Measurements from ENCODE around the gene CIROP. TPM values are rescaled to one million over a fixed set of nuclear protein-coding genes. Genes with fewer than 3 reads are reported as not detected.

CIROP gene
- total and polyA plus RNA-seq, 9 of the 15 experiments (the other 6 are each of a cell fraction or from before 2014, with no cell fraction given) = not detected

DNA sequence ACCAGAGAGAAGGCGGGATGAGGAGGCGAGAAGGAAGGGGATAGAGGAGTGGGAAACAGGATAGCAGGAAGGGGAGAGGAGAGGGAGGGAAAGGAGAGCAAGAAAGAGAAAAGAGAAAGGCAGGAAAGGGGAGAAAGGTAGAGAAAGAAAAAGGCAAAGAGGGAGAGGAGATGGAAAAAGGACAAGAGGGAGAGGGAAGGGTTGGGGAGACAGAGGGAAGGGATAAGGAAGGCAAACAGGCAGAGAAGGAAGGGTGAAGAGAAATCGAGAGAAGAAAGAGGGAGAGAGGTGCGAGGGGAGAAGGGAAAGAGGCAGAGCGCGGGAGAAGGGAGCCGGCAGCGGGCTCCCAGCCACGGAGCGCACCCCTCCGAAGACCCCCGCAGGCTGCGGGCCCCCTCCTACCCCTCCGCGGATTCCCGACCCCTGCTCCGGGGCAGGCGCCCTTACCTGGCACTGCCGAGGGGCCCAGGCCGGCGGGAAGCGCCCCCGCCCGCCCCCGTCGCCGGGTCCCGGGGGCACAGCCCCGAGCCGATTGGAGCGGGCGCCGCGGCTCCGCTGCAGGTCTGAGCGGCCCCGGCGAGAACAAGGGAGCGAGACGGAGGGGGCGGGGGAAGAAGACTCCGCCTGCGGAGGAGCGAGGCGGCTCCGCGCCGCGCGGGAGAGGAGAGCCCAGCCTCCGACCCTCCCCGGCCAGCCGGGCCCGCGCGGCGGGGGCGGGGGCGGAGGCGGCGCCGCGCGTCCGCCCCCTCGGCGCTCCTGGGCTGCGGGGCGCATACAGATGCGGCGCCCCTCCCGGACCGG is 47.6 kb downstream of the CIROP start, which contains the start of gene CDH24 (continued):
- TF ChIP-seq, protein P1, sequence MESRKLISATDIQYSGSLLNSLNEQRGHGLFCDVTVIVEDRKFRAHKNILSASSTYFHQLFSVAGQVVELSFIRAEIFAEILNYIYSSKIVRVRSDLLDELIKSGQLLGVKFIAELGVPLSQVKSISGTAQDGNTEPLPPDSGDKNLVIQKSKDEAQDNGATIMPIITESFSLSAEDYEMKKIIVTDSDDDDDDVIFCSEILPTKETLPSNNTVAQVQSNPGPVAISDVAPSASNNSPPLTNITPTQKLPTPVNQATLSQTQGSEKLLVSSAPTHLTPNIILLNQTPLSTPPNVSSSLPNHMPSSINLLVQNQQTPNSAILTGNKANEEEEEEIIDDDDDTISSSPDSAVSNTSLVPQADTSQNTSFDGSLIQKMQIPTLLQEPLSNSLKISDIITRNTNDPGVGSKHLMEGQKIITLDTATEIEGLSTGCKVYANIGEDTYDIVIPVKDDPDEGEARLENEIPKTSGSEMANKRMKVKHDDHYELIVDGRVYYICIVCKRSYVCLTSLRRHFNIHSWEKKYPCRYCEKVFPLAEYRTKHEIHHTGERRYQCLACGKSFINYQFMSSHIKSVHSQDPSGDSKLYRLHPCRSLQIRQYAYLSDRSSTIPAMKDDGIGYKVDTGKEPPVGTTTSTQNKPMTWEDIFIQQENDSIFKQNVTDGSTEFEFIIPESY (CRISPR knock-in tag; IDR thresholded peaks at IDR 0.05) = no peak
- TF ChIP-seq, protein P2, sequence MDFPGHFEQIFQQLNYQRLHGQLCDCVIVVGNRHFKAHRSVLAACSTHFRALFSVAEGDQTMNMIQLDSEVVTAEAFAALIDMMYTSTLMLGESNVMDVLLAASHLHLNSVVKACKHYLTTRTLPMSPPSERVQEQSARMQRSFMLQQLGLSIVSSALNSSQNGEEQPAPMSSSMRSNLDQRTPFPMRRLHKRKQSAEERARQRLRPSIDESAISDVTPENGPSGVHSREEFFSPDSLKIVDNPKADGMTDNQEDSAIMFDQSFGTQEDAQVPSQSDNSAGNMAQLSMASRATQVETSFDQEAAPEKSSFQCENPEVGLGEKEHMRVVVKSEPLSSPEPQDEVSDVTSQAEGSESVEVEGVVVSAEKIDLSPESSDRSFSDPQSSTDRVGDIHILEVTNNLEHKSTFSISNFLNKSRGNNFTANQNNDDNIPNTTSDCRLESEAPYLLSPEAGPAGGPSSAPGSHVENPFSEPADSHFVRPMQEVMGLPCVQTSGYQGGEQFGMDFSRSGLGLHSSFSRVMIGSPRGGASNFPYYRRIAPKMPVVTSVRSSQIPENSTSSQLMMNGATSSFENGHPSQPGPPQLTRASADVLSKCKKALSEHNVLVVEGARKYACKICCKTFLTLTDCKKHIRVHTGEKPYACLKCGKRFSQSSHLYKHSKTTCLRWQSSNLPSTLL (IDR thresholded peaks at IDR 0.05) = no peak
- TF ChIP-seq, protein P3, sequence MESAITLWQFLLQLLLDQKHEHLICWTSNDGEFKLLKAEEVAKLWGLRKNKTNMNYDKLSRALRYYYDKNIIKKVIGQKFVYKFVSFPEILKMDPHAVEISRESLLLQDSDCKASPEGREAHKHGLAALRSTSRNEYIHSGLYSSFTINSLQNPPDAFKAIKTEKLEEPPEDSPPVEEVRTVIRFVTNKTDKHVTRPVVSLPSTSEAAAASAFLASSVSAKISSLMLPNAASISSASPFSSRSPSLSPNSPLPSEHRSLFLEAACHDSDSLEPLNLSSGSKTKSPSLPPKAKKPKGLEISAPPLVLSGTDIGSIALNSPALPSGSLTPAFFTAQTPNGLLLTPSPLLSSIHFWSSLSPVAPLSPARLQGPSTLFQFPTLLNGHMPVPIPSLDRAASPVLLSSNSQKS (CRISPR knock-in tag; IDR thresholded peaks at IDR 0.05) = no peak
- TF ChIP-seq ZNF12 (CRISPR knock-in tag; IDR thresholded peaks at IDR 0.05) (no peak), SRF (CRISPR knock-in tag; IDR thresholded peaks at IDR 0.05) (no peak), PTRF (tag; IDR thresholded peaks at IDR 0.05) (no peak), E2F6 (IDR thresholded peaks at IDR 0.05; ENCODE audit: borderline replicate concordance in 1 of 2, extremely low read depth in 1 of 2, insufficient read depth in 1 of 2, insufficient read length in 1 of 2, low read depth in 1 of 2, low read length in 1 of 2, poor library complexity in 1 of 2, severe bottlenecking in 1 of 2) (peak in 1 of 2 experiments; percentile 71), TBL1XR1 (IDR thresholded peaks at IDR 0.05; ENCODE audit: low read length in 2 of 2) (no peak), YBX1 (IDR thresholded peaks at IDR 0.05) (0 out of 2 replicates have a peak, but pooled peaks have one; percentile 56), CUX1 (CRISPR knock-in tag; IDR thresholded peaks at IDR 0.05) (no peak), BRF2 (IDR thresholded peaks at IDR 0.05; ENCODE audit: borderline replicate concordance, insufficient read depth, insufficient read length) (no peak), GATA2 (CRISPR knock-in tag; IDR thresholded peaks at IDR 0.05) (no peak), RHOXF2B (CRISPR knock-in tag; conservative IDR thresholded peaks at IDR 0.05) (no peak)

Measured in K562 (cell line).